HL-60 (cell line): ENCODE data around the gene TMPRSS11F.

Experiments
- DNase-seq, 2 experiments: peaks; one replicate each; pipeline ENCODE4 v3.0.0-alpha.2; 2010 to 2020; ENCODE audit warnings: low read depth in 1 of 2, low spot score in 1 of 2
- H3K27ac ChIP-seq: fragments of 250-450 bp; sonication (Bioruptor Pico); replicated peaks from 2 replicates; pipeline ENCODE4 v1.5.1; 2020; ENCODE audit warnings: mild to moderate bottlenecking, moderate library complexity
- H3K27me3 ChIP-seq: fragments of 250-450 bp; sonication (Bioruptor Pico); 2 replicates; pipeline ENCODE4 v1.5.1; 2021; ENCODE audit warnings: mild to moderate bottlenecking, moderate library complexity; ENCODE audit not compliant: insufficient read depth, poor library complexity, severe bottlenecking
- H3K4me3 ChIP-seq: replicated peaks from 2 replicates; pipeline ENCODE4 v1.5.1; 2011; ENCODE audit warnings: mild to moderate bottlenecking, control low read depth, low read length; ENCODE audit not compliant: insufficient read depth
- GABPA ChIP-seq: IDR thresholded peaks from 2 replicates; pipeline ENCODE4 v1.6.1; 2012; ENCODE audit warnings: low read depth
- POLR2AphosphoS5 ChIP-seq: IDR thresholded peaks from 2 replicates; pipeline ENCODE4 v1.6.1; 2012; ENCODE audit warnings: low read depth
- SPI1 ChIP-seq: IDR thresholded peaks from 2 replicates; pipeline ENCODE4 v1.6.1; 2012; ENCODE audit warnings: low read depth, mild to moderate bottlenecking, borderline replicate concordance
- TF ChIP-seq, protein P1 (sequence below): IDR thresholded peaks from 2 replicates; pipeline ENCODE4 v1.6.1; 2012; ENCODE audit warnings: low read depth; ENCODE audit not compliant: insufficient replicate concordance
- TF ChIP-seq, protein P2 (sequence below): IDR thresholded peaks from one replicate; pipeline ENCODE4 v1.5.1; 2011; ENCODE audit warnings: low read length, control low read depth, inconsistent platforms; ENCODE audit not compliant: insufficient read depth

The TMPRSS11F gene

DNA sequence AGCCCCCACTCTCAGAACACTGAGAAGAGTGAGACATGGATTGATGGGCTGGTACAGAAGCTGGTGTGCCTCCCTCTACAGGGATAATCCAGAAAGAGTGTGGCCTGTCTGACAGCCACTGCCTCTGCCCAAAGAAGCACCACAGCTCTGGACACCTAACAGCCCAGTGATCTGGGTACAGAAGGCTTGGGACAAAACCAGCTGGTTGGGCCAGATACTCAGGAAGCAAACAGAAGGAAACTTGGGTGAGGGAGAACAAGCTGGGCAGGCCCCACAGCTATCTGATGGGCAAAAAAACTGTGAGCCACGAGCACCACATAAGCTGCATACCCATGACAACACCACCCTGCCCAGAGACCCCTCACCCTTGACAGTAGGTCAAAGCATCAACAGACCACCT, 46.9 kb downstream of the TMPRSS11F start:
- H3K27me3 ChIP-seq: no peaks in the 10 kb centered on the region
- no peak for TF ChIP-seq SPI1
- TF ChIP-seq, protein P1, sequence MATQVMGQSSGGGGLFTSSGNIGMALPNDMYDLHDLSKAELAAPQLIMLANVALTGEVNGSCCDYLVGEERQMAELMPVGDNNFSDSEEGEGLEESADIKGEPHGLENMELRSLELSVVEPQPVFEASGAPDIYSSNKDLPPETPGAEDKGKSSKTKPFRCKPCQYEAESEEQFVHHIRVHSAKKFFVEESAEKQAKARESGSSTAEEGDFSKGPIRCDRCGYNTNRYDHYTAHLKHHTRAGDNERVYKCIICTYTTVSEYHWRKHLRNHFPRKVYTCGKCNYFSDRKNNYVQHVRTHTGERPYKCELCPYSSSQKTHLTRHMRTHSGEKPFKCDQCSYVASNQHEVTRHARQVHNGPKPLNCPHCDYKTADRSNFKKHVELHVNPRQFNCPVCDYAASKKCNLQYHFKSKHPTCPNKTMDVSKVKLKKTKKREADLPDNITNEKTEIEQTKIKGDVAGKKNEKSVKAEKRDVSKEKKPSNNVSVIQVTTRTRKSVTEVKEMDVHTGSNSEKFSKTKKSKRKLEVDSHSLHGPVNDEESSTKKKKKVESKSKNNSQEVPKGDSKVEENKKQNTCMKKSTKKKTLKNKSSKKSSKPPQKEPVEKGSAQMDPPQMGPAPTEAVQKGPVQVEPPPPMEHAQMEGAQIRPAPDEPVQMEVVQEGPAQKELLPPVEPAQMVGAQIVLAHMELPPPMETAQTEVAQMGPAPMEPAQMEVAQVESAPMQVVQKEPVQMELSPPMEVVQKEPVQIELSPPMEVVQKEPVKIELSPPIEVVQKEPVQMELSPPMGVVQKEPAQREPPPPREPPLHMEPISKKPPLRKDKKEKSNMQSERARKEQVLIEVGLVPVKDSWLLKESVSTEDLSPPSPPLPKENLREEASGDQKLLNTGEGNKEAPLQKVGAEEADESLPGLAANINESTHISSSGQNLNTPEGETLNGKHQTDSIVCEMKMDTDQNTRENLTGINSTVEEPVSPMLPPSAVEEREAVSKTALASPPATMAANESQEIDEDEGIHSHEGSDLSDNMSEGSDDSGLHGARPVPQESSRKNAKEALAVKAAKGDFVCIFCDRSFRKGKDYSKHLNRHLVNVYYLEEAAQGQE: no peak
- TF ChIP-seq POLR2AphosphoS5: no peak
- TF ChIP-seq, protein P2, sequence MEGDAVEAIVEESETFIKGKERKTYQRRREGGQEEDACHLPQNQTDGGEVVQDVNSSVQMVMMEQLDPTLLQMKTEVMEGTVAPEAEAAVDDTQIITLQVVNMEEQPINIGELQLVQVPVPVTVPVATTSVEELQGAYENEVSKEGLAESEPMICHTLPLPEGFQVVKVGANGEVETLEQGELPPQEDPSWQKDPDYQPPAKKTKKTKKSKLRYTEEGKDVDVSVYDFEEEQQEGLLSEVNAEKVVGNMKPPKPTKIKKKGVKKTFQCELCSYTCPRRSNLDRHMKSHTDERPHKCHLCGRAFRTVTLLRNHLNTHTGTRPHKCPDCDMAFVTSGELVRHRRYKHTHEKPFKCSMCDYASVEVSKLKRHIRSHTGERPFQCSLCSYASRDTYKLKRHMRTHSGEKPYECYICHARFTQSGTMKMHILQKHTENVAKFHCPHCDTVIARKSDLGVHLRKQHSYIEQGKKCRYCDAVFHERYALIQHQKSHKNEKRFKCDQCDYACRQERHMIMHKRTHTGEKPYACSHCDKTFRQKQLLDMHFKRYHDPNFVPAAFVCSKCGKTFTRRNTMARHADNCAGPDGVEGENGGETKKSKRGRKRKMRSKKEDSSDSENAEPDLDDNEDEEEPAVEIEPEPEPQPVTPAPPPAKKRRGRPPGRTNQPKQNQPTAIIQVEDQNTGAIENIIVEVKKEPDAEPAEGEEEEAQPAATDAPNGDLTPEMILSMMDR: no peak
- TF ChIP-seq GABPA: no peak
- DNase-seq: no peak
- no peak overlapping the region for H3K27ac ChIP-seq
- H3K4me3 ChIP-seq: no peak overlapping the region

DNA sequence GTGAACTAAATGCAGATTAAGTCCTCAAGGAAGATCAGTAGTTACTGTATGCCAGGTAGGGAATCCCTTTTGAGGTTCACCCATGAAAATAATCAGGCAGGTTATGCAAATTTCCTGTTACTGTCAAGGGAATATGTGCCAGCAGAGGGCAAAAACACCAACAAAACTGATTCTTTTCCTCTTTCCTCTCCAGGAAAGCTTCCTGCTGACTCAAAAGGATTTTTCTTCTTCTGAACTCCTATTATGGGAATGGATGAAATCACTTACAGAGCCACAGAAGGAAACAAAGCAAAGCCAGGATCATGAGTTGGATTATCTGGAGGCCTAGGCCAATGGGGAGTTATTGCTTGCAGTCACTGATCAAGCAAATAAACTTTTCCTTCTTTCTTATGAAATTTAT, 49.7 kb downstream of the TMPRSS11F start:
- DNase-seq: no peak
- Histone ChIP-seq H3K27me3 (no peaks in the 10 kb centered on the region), H3K27ac (no peak overlapping the region), H3K4me3 (no peak overlapping the region)
- TF ChIP-seq, protein P1: no peak
- TF ChIP-seq GABPA: no peak
- TF ChIP-seq, protein P2: no peak

DNA sequence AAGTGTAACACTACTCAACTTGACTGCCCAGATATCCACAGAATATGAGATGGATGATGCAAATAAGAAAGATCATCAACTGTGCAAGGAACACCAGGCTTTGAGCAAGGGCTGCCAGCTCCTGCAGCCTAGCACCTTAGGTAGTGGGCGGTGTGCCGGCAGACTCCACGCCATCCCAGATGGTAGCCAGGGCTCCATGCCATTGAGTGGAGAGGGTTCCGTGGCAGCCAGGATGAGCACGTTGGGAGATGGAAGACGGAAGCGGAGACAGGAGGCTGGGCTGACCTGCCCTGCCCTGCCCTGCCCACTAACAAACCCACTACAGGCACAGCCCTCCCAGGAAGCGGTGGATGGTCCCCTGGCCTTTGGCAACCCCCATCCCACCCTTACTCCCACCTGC, 51.9 kb downstream of the TMPRSS11F start:
- no peak overlapping the region for H3K4me3 ChIP-seq
- no peak overlapping the region for H3K27ac ChIP-seq
- DNase-seq: no peak
- TF ChIP-seq, protein P1: no peak
- TF ChIP-seq, protein P2: no peak
- no peak for TF ChIP-seq GABPA
- TF ChIP-seq POLR2AphosphoS5: no peak
- no peak for TF ChIP-seq SPI1
- no peaks in the 10 kb centered on the region for H3K27me3 ChIP-seq
